ENCODE results near the gene SEC24B. TPM values are rescaled to one million over a fixed set of nuclear protein-coding genes. Genes with fewer than 3 reads are reported as not detected.

Gene SEC24B
- total RNA-seq, 4 donors from 2014 or later, result 39.5 to 49.1 (median 42.6) TPM

GRCh38 chr4:109411964-109412363, 21.7 kb upstream of the SEC24B start:
- intact Hi-C loops (cut with DNase I), result no loop called here
- no peaks in the 10 kb centered on the region for H3K36me3 ChIP-seq
- WGBS, 2 donors, result 29 to 40% methylated on average over 2 of the region's 2 CpGs
- TF ChIP-seq POLR2A (IDR thresholded peaks at IDR 0.05) (no peak), CTCF (IDR thresholded peaks at IDR 0.05) (no peak)
- H3K4me1 ChIP-seq, result peaks cover 0 to 9% of the 10 kb centered on the region in 2 donors
- H3K4me3 ChIP-seq (replicated peaks in 1 of 3), result no peak overlapping the region
- DNase-seq, result peak; percentile 77 to 82
- H3K27ac ChIP-seq, result no peak overlapping the region
- H3K27me3 ChIP-seq, result no peaks in the 10 kb centered on the region
- H3K9me3 ChIP-seq, result no peaks in the 10 kb centered on the region

- TF ChIP-seq POLR2A (IDR thresholded peaks at IDR 0.05), result no peak
- TF ChIP-seq CTCF (IDR thresholded peaks at IDR 0.05), result no peak
- intact Hi-C loops (cut with DNase I), result no loop called here
- Histone ChIP-seq H3K9me3 (no peaks in the 10 kb centered on the region), H3K27me3 (no peaks in the 10 kb centered on the region), H3K36me3 (no peaks in the 10 kb centered on the region), H3K27ac (no peak overlapping the region), H3K4me3 (replicated peaks in 1 of 3) (no peak overlapping the region), H3K4me1 (peaks cover 0 to 6% of the 10 kb centered on the region in 2 donors)
- no peak for DNase-seq
- WGBS, 2 donors, result 2 to 89% methylated on average over 1 of the region's 1 CpG
Measured at GRCh38 chr4:109412776-109413175, 20.8 kb upstream of the SEC24B start.

- H3K27ac ChIP-seq, result no peak overlapping the region
- no peak for DNase-seq
- 81 to 82% methylated on average over 1 of the region's 1 CpG for WGBS, 2 donors
- H3K36me3 ChIP-seq, result no peaks in the 10 kb centered on the region
- H3K9me3 ChIP-seq, result no peaks in the 10 kb centered on the region
- H3K4me1 ChIP-seq, result peaks cover 0 to 6% of the 10 kb centered on the region in 2 donors
- H3K27me3 ChIP-seq, result no peaks in the 10 kb centered on the region
- TF ChIP-seq CTCF (IDR thresholded peaks at IDR 0.05) (no peak), POLR2A (IDR thresholded peaks at IDR 0.05) (no peak)
- H3K4me3 ChIP-seq (replicated peaks in 1 of 3), result no peak overlapping the region
- intact Hi-C loops (cut with DNase I), result no loop called here
Measured at GRCh38 chr4:109414938-109415337, 18.7 kb upstream of the SEC24B start.

- DNase-seq, result no peak
- intact Hi-C loops (cut with DNase I), result no loop called here
Measured at GRCh38 chr4:109418588-109418987, 15.0 kb upstream of the SEC24B start.

GRCh38 chr4:109419679-109420078, 13.9 kb upstream of the SEC24B start:
- Histone ChIP-seq H3K4me1 (no peaks in the 10 kb centered on the region), H3K9me3 (no peaks in the 10 kb centered on the region), H3K36me3 (no peaks in the 10 kb centered on the region), H3K4me3 (replicated peaks in 1 of 3) (no peak overlapping the region), H3K27ac (no peak overlapping the region), H3K27me3 (no peaks in the 10 kb centered on the region)
- 97% methylated on average over 2 of the region's 2 CpGs for WGBS, 2 donors
- TF ChIP-seq CTCF (IDR thresholded peaks at IDR 0.05) (no peak), POLR2A (IDR thresholded peaks at IDR 0.05) (no peak)
- DNase-seq, result no peak
- intact Hi-C loops (cut with DNase I), result loop anchor here (5.0 kb wide), 2 partner anchors 398 to 558 kb away; partner anchors contain the start of gene GAR1

More at GRCh38 chr4:109418588-109418987, 15.0 kb upstream of the SEC24B start:
- Histone ChIP-seq H3K27ac (no peak overlapping the region), H3K4me1 (no peaks in the 10 kb centered on the region), H3K4me3 (replicated peaks in 1 of 3) (no peak overlapping the region), H3K27me3 (no peaks in the 10 kb centered on the region), H3K9me3 (no peaks in the 10 kb centered on the region), H3K36me3 (no peaks in the 10 kb centered on the region)
- TF ChIP-seq CTCF (IDR thresholded peaks at IDR 0.05) (no peak), POLR2A (IDR thresholded peaks at IDR 0.05) (no peak)
- WGBS, 2 donors, result 89 to 94% methylated on average over 1 of the region's 1 CpG

Data from thyroid gland (tissue), 4 donors.